Hepatocyte (in vitro differentiated cells): ENCODE data around the gene GDI1.

ENCODE experiments used
- CTCF ChIP-seq: fragments of 200-600 bp; sonication (generic); IDR thresholded peaks from 2 replicates; pipeline ENCODE4 v1.5.1; 2016; ENCODE audit warnings: antibody characterized with exemption, mild to moderate bottlenecking; ENCODE audit not compliant: poor library complexity
- EZH2 ChIP-seq: fragments of 200-600 bp; sonication (generic); IDR thresholded peaks from 2 replicates; pipeline ENCODE4 v1.6.1; 2016; ENCODE audit warnings: antibody characterized with exemption, mild to moderate bottlenecking, borderline replicate concordance
- EZH2phosphoT487 ChIP-seq: fragments of 200-600 bp; sonication (generic); IDR thresholded peaks from one replicate; pipeline ENCODE4 v1.6.1; 2018; ENCODE audit warnings: antibody characterized with exemption, mild to moderate bottlenecking, low read depth, moderate library complexity; ENCODE audit not compliant: unreplicated experiment, severe bottlenecking

- TF ChIP-seq CTCF (no peak), EZH2 (no peak), EZH2phosphoT487 (no peak)
These were observed 38.9 kb upstream of the GDI1 start, which contains the start of gene RPL10 for GRCh38 chrX:154397888-154398667.
